OCI-LY1 (cell line): ENCODE results near the gene TBX5.

Experiments
- H2AFZ ChIP-seq: fragments of 200-600 bp; sonication (generic), shearing (Covaris generic); 2 replicates; pipeline ENCODE4 v1.6.0; 2014; ENCODE audit warnings: antibody characterized with exemption, mild to moderate bottlenecking, low read length
- H3F3A ChIP-seq: fragments of 200-600 bp; sonication (generic), shearing (Covaris generic); 2 replicates; pipeline ENCODE4 v1.6.0; 2014; ENCODE audit warnings: mild to moderate bottlenecking, antibody characterized with exemption, low read length, moderate library complexity; ENCODE audit not compliant: insufficient read depth
- H3K27ac ChIP-seq: fragments of 200-600 bp; sonication (generic); 2 replicates; pipeline ENCODE4 v1.5.1; 2014; ENCODE audit warnings: low read length, mixed run types, mild to moderate bottlenecking, low read depth; ENCODE audit not compliant: poor library complexity, severe bottlenecking
- H3K27me3 ChIP-seq: fragments of 200-600 bp; sonication (generic); 2 replicates; pipeline ENCODE4 v1.6.0; 2014; ENCODE audit warnings: antibody characterized with exemption, mild to moderate bottlenecking, low read length, moderate library complexity; ENCODE audit not compliant: insufficient read depth
- H3K36me3 ChIP-seq: fragments of 200-600 bp; sonication (generic); 2 replicates; pipeline ENCODE4 v1.6.1; 2014; ENCODE audit warnings: mild to moderate bottlenecking, antibody characterized with exemption, low read length, moderate library complexity, mixed read lengths; ENCODE audit not compliant: insufficient read depth
- H3K4me1 ChIP-seq: fragments of 200-600 bp; sonication (generic); 2 replicates; pipeline ENCODE4 v1.5.1; 2014; ENCODE audit warnings: mild to moderate bottlenecking, low read length, moderate library complexity; ENCODE audit not compliant: insufficient read depth, severe bottlenecking
- H3K4me2 ChIP-seq: fragments of 200-600 bp; sonication (generic), shearing (Covaris generic); 2 replicates; pipeline ENCODE4 v1.6.1; 2014; ENCODE audit warnings: low read length
- H3K4me3 ChIP-seq: fragments of 200-600 bp; sonication (generic); 2 replicates; pipeline ENCODE4 v1.5.1; 2014; ENCODE audit warnings: low read length, low read depth, mild to moderate bottlenecking, mixed read lengths; ENCODE audit not compliant: poor library complexity, severe bottlenecking
- H3K79me2 ChIP-seq: fragments of 200-600 bp; shearing (Covaris generic); 2 replicates; pipeline ENCODE4 v1.6.1; 2016; ENCODE audit warnings: mixed run types, low read length, mixed read lengths; ENCODE audit not compliant: insufficient read depth
- H3K9ac ChIP-seq: fragments of 200-600 bp; sonication (generic), shearing (Covaris generic); 2 replicates; pipeline ENCODE4 v1.6.1; 2014; ENCODE audit warnings: mild to moderate bottlenecking, low read length, mixed read lengths
- H3K9me2 ChIP-seq: fragments of 200-600 bp; sonication (generic), shearing (Covaris generic); 2 replicates; pipeline ENCODE4 v1.6.1; 2014; ENCODE audit warnings: low read depth, mild to moderate bottlenecking, low read length, mixed read lengths
- H3K9me3 ChIP-seq: fragments of 200-600 bp; shearing (Covaris generic); 2 replicates; pipeline ENCODE4 v1.6.1; 2014; ENCODE audit warnings: low read length, mixed read lengths
- H4K20me1 ChIP-seq: fragments of 200-600 bp; sonication (generic), shearing (Covaris generic); 2 replicates; pipeline ENCODE4 v1.6.0; 2016; ENCODE audit warnings: mild to moderate bottlenecking, low read length; ENCODE audit not compliant: insufficient read depth
- CTCF ChIP-seq: fragments of 200-600 bp; sonication (generic), shearing (Covaris generic); IDR thresholded peaks from 2 replicates; pipeline ENCODE4 v1.5.1; 2017; ENCODE audit warnings: mild to moderate bottlenecking, antibody characterized with exemption, low read length, moderate library complexity, mixed read lengths
- EZH2 ChIP-seq: fragments of 200-600 bp; sonication (generic), shearing (Covaris generic); IDR thresholded peaks from 2 replicates; pipeline ENCODE4 v1.8.0; 2017; ENCODE audit warnings: borderline replicate concordance, mixed run types, mild to moderate bottlenecking, antibody characterized with exemption, low read length, moderate library complexity, mixed read lengths

The TBX5 gene

GRCh38 chr12:114391088-114391487 is 14.9 kb downstream of the TBX5 start:
- no peak for TF ChIP-seq CTCF
- TF ChIP-seq EZH2, result no peak
- H3K36me3 ChIP-seq, result no peaks in the 10 kb centered on the region
- no peaks in the 10 kb centered on the region for H3F3A ChIP-seq
- H3K79me2 ChIP-seq, result no peaks in the 10 kb centered on the region
- no peaks in the 10 kb centered on the region for H4K20me1 ChIP-seq
- no peaks in the 10 kb centered on the region for H3K9me2 ChIP-seq
- H3K4me1 ChIP-seq, result no peaks in the 10 kb centered on the region
- H3K27ac ChIP-seq, result no peak overlapping the region
- no peak overlapping the region for H2AFZ ChIP-seq
- no peak overlapping the region for H3K4me2 ChIP-seq
- no peaks in the 10 kb centered on the region for H3K9me3 ChIP-seq
- H3K4me3 ChIP-seq, result no peak overlapping the region
- no peak overlapping the region for H3K9ac ChIP-seq
- H3K27me3 ChIP-seq, result no peaks in the 10 kb centered on the region

GRCh38 chr12:114384739-114385138 is 21.2 kb downstream of the TBX5 start:
- no peak overlapping the region for H3K4me2 ChIP-seq
- no peak overlapping the region for H3K27ac ChIP-seq
- no peak overlapping the region for H3K9ac ChIP-seq
- H3K79me2 ChIP-seq, result no peaks in the 10 kb centered on the region
- H3K9me2 ChIP-seq, result no peaks in the 10 kb centered on the region
- H4K20me1 ChIP-seq, result no peaks in the 10 kb centered on the region
- H3K9me3 ChIP-seq, result no peaks in the 10 kb centered on the region
- no peak overlapping the region for H3K4me3 ChIP-seq
- no peaks in the 10 kb centered on the region for H3K27me3 ChIP-seq
- H3F3A ChIP-seq, result no peaks in the 10 kb centered on the region
- no peaks in the 10 kb centered on the region for H3K36me3 ChIP-seq
- H3K4me1 ChIP-seq, result no peaks in the 10 kb centered on the region
- no peak overlapping the region for H2AFZ ChIP-seq
- TF ChIP-seq EZH2, result no peak
- TF ChIP-seq CTCF, result no peak

GRCh38 chr12:114381177-114381576 is 24.8 kb downstream of the TBX5 start:
- H3K79me2 ChIP-seq, result no peaks in the 10 kb centered on the region
- no peak for TF ChIP-seq EZH2
- no peak for TF ChIP-seq CTCF
- H3F3A ChIP-seq, result no peaks in the 10 kb centered on the region
- no peak overlapping the region for H2AFZ ChIP-seq
- no peaks in the 10 kb centered on the region for H4K20me1 ChIP-seq
- H3K9ac ChIP-seq, result no peak overlapping the region
- no peak overlapping the region for H3K27ac ChIP-seq
- no peaks in the 10 kb centered on the region for H3K9me3 ChIP-seq
- H3K4me1 ChIP-seq, result no peaks in the 10 kb centered on the region
- H3K4me2 ChIP-seq, result no peak overlapping the region
- no peaks in the 10 kb centered on the region for H3K9me2 ChIP-seq
- H3K36me3 ChIP-seq, result no peaks in the 10 kb centered on the region
- H3K27me3 ChIP-seq, result no peaks in the 10 kb centered on the region
- H3K4me3 ChIP-seq, result no peak overlapping the region
